Activated T-helper 17 cell treated with anti-CD3 and anti-CD28 coated beads, Interleukin-2, amount 50 U/mL, for 72 hours (primary cell): ENCODE data around the gene ALDH4A1. TPM values are rescaled to one million over a fixed set of nuclear protein-coding genes. Genes with fewer than 3 reads are reported as not detected.

Source experiments
- total RNA-seq, 2 donors: library from RNA; stranded (reverse); gene quantifications; one replicate each; pipeline ENCODE4 v1.2.3, GENCODE V29; 2022

Gene ALDH4A1
- total RNA-seq, 2 donors from 2014 or later, result 3.5 to 4.8 TPM

Other genes starting within 250 kb of the ALDH4A1 start
- not detected for gene TAS1R2, start 42.9 kb downstream of the ALDH4A1 start, total RNA-seq
- gene IFFO2, start 54.1 kb upstream of the ALDH4A1 start, total RNA-seq, result 10 to 100 TPM; 17.0 to 38.2 TPM